SK-N-MC (cell line): ENCODE results near the gene GPC3.
A peak's percentile ranks its signal among the peaks of the same experiment; 100 is the strongest.

Source experiments
- DNase-seq: peaks from one replicate; pipeline ENCODE4 v3.0.0-alpha.2; 2011; ENCODE audit warnings: low read depth, low spot score
- H3K27ac ChIP-seq: fragments of 200-600 bp; sonication (generic); 2 replicates; pipeline ENCODE4 v1.5.1; 2016; ENCODE audit warnings: mixed run types
- H3K36me3 ChIP-seq: fragments of 200-600 bp; sonication (generic); 2 replicates; pipeline ENCODE4 v1.6.1; 2017; ENCODE audit warnings: antibody characterized with exemption, low read length, mixed read lengths; ENCODE audit not compliant: insufficient read depth
- H3K4me3 ChIP-seq: fragments of 200-600 bp; sonication (generic); 2 replicates; pipeline ENCODE4 v1.5.1; 2016
- H3K9ac ChIP-seq: fragments of 200-600 bp; sonication (generic); 2 replicates; pipeline ENCODE4 v1.8.0; 2017; ENCODE audit warnings: mixed run types, mixed read lengths; ENCODE audit not compliant: insufficient read length
- H3K9me3 ChIP-seq: fragments of 200-600 bp; sonication (generic); 2 replicates; pipeline ENCODE4 v1.6.1; 2017; ENCODE audit warnings: low read depth, mild to moderate bottlenecking, antibody characterized with exemption, low read length, moderate library complexity, mixed read lengths
- EZH2 ChIP-seq: fragments of 200-600 bp; sonication (generic); IDR thresholded peaks from one replicate; pipeline ENCODE4 v1.6.1; 2017; ENCODE audit warnings: antibody characterized with exemption
- FOXP2 ChIP-seq: optimal IDR thresholded peaks from 2 replicates; pipeline ENCODE3; 2011; ENCODE audit warnings: mild to moderate bottlenecking, moderate library complexity; ENCODE audit not compliant: insufficient read depth; ENCODE audit errors: extremely low read length, control extremely low read depth
- POLR2AphosphoS5 ChIP-seq: IDR thresholded peaks from 2 replicates; pipeline ENCODE4 v1.6.1; 2012; ENCODE audit warnings: mild to moderate bottlenecking, low read depth, low read length, borderline replicate concordance

Gene GPC3

GRCh38 chrX:133840415-133840814 is 145.0 kb downstream of the GPC3 start:
- DNase-seq = no peak
- H3K27ac ChIP-seq = no peak overlapping the region
- no peak for TF ChIP-seq POLR2AphosphoS5
- TF ChIP-seq EZH2 = no peak
- no peak for TF ChIP-seq FOXP2

GRCh38 chrX:133838761-133839676 is 146.4 kb downstream of the GPC3 start:
- Histone ChIP-seq H3K36me3 (no peaks in the 10 kb centered on the region), H3K4me3 (no peak overlapping the region), H3K9me3 (no peaks in the 10 kb centered on the region), H3K9ac (no peak overlapping the region), H3K27ac (no peak overlapping the region)
- TF ChIP-seq FOXP2 (no peak), EZH2 (no peak), POLR2AphosphoS5 (no peak)
- peak; percentile 5 for DNase-seq

More at GRCh38 chrX:133840415-133840814, 145.0 kb downstream of the GPC3 start:
- Histone ChIP-seq H3K9ac (no peak overlapping the region), H3K9me3 (no peaks in the 10 kb centered on the region), H3K4me3 (no peak overlapping the region), H3K36me3 (no peaks in the 10 kb centered on the region)

- H3K9ac ChIP-seq = no peak overlapping the region
- H3K9me3 ChIP-seq = no peaks in the 10 kb centered on the region
- no peaks in the 10 kb centered on the region for H3K36me3 ChIP-seq
- DNase-seq = no peak
- H3K27ac ChIP-seq = no peak overlapping the region
- H3K4me3 ChIP-seq = no peak overlapping the region
- no peak for TF ChIP-seq FOXP2
- TF ChIP-seq POLR2AphosphoS5 = no peak
- no peak for TF ChIP-seq EZH2
These were observed 148.3 kb downstream of the GPC3 start for GRCh38 chrX:133837091-133837490.

GRCh38 chrX:133836561-133836960 is 148.8 kb downstream of the GPC3 start:
- H3K9me3 ChIP-seq = no peaks in the 10 kb centered on the region
- no peak overlapping the region for H3K4me3 ChIP-seq
- TF ChIP-seq POLR2AphosphoS5 (no peak), EZH2 (no peak), FOXP2 (no peak)
- no peak overlapping the region for H3K9ac ChIP-seq
- no peaks in the 10 kb centered on the region for H3K36me3 ChIP-seq
- no peak for DNase-seq
- no peak overlapping the region for H3K27ac ChIP-seq

- Histone ChIP-seq H3K36me3 (no peaks in the 10 kb centered on the region), H3K27ac (no peak overlapping the region), H3K9me3 (no peaks in the 10 kb centered on the region), H3K4me3 (no peak overlapping the region), H3K9ac (no peak overlapping the region)
- TF ChIP-seq POLR2AphosphoS5 = no peak
- TF ChIP-seq EZH2 = no peak
- no peak for TF ChIP-seq FOXP2
- DNase-seq = no peak
These were observed 150.6 kb downstream of the GPC3 start for GRCh38 chrX:133834771-133835170.

- H3K9me3 ChIP-seq = no peaks in the 10 kb centered on the region
- H3K9ac ChIP-seq = no peak overlapping the region
- TF ChIP-seq POLR2AphosphoS5 = no peak
- no peak for TF ChIP-seq FOXP2
- TF ChIP-seq EZH2 = no peak
- no peak for DNase-seq
- no peaks in the 10 kb centered on the region for H3K36me3 ChIP-seq
- no peak overlapping the region for H3K4me3 ChIP-seq
- H3K27ac ChIP-seq = no peak overlapping the region
These were observed 165.8 kb downstream of the GPC3 start for GRCh38 chrX:133819546-133819945.

GRCh38 chrX:133818019-133818418 is 167.4 kb downstream of the GPC3 start:
- Histone ChIP-seq H3K9ac (no peak overlapping the region), H3K4me3 (no peak overlapping the region), H3K9me3 (no peaks in the 10 kb centered on the region), H3K36me3 (no peaks in the 10 kb centered on the region), H3K27ac (no peak overlapping the region)
- DNase-seq = no peak
- TF ChIP-seq FOXP2 (no peak), POLR2AphosphoS5 (no peak)

- H3K36me3 ChIP-seq = no peaks in the 10 kb centered on the region
- H3K9me3 ChIP-seq = no peaks in the 10 kb centered on the region
- DNase-seq = no peak
These were observed 169.9 kb downstream of the GPC3 start for GRCh38 chrX:133815496-133815895.

More at GRCh38 chrX:133815496-133815895, 169.9 kb downstream of the GPC3 start:
- no peak overlapping the region for H3K4me3 ChIP-seq
- no peak overlapping the region for H3K27ac ChIP-seq
- H3K9ac ChIP-seq = no peak overlapping the region
- TF ChIP-seq POLR2AphosphoS5 = no peak
- TF ChIP-seq FOXP2 = no peak
- TF ChIP-seq EZH2 = no peak
